HG03060 (cell line): ENCODE results near the gene ALOX15.
"Not testable (repeated sequence)": the region's sequence is repeated elsewhere in the genome, so short reads cannot be mapped to it uniquely, and the experiment has no call there.

Experiments used
- ATAC-seq: cut with Tn5 transposase; IDR thresholded peaks from one replicate; pipeline ENCODE4 v1.9.1; 2021; ENCODE audit warnings: low read depth, moderate number of reproducible peaks; ENCODE audit not compliant: unreplicated experiment

The ALOX15 gene

GRCh38 chr17:4641297-4642195 is at the start of gene ALOX15:
Gene ALOX15 (minus strand): TSS chr17:4641678. CDS start chr17:4641651, 27 bp downstream.
- ATAC-seq, result no peak

GRCh38 chr17:4690745-4691144 is 49.3 kb upstream of the ALOX15 start:
- ATAC-seq, result no peak

GRCh38 chr17:4689872-4690271 is 48.4 kb upstream of the ALOX15 start:
- ATAC-seq, result not testable (repeated sequence)

GRCh38 chr17:4683739-4684138 is 42.3 kb upstream of the ALOX15 start:
- ATAC-seq, result not testable (repeated sequence)

- ATAC-seq, result no peak
Observed at GRCh38 chr17:4679658-4680057, 38.2 kb upstream of the ALOX15 start.

- no peak for ATAC-seq
Observed at GRCh38 chr17:4678448-4679026, 37.1 kb upstream of the ALOX15 start.

- no peak for ATAC-seq
Observed at GRCh38 chr17:4676791-4677190, 35.3 kb upstream of the ALOX15 start.

GRCh38 chr17:4675791-4676190 is 34.3 kb upstream of the ALOX15 start:
- ATAC-seq, result no peak

GRCh38 chr17:4674685-4674998 is 33.2 kb upstream of the ALOX15 start:
- no peak for ATAC-seq

GRCh38 chr17:4673986-4674684 is 32.7 kb upstream of the ALOX15 start:
- no peak for ATAC-seq

GRCh38 chr17:4673169-4673568 is 31.7 kb upstream of the ALOX15 start:
- ATAC-seq, result no peak

- ATAC-seq, result no peak
Observed at GRCh38 chr17:4672751-4673150, 31.3 kb upstream of the ALOX15 start.

- ATAC-seq, result no peak
Observed at GRCh38 chr17:4672055-4672630, 30.7 kb upstream of the ALOX15 start.

- no peak for ATAC-seq
Observed at GRCh38 chr17:4667166-4667565, 25.7 kb upstream of the ALOX15 start.

- ATAC-seq, result no peak
Observed at GRCh38 chr17:4666296-4666695, 24.8 kb upstream of the ALOX15 start.

- ATAC-seq, result no peak
Observed at GRCh38 chr17:4665027-4665426, 23.5 kb upstream of the ALOX15 start.

GRCh38 chr17:4664230-4664629 is 22.8 kb upstream of the ALOX15 start:
- ATAC-seq, result no peak

- no peak for ATAC-seq
Observed at GRCh38 chr17:4663711-4664110, 22.2 kb upstream of the ALOX15 start.

GRCh38 chr17:4658478-4659305 is 17.2 kb upstream of the ALOX15 start:
- ATAC-seq, result no peak

- ATAC-seq, result no peak
Observed at GRCh38 chr17:4657678-4658077, 16.2 kb upstream of the ALOX15 start.
